ENCODE data around the gene IGFALS.
"Not testable (repeated sequence)": the region's sequence is repeated elsewhere in the genome, so short reads cannot be mapped to it uniquely, and the experiment has no call there.

IGFALS gene

GRCh38 chr16:1810106-1810505, 16.6 kb upstream of the IGFALS start:
- intact Hi-C loops (cut with DNase I; ENCODE audit: low total_unique reads): no loop called here
- Histone ChIP-seq H3K4me3 (no peak overlapping the region), H3K27ac (no peak overlapping the region), H3K4me1 (no peaks in the 10 kb centered on the region), H3K27me3 (no peaks in the 10 kb centered on the region), H3K36me3 (peaks cover 35 to 76% (median 62%) of the 10 kb centered on the region in 3 donors), H3K9me3 (no peaks in the 10 kb centered on the region)
- no peak for DNase-seq
- no peak for TF ChIP-seq CTCF (IDR thresholded peaks at IDR 0.05)

GRCh38 chr16:1809281-1809801, 15.8 kb upstream of the IGFALS start:
- H3K4me1 ChIP-seq: no peaks in the 10 kb centered on the region
- H3K9me3 ChIP-seq: no peaks in the 10 kb centered on the region
- no peak for TF ChIP-seq CTCF (IDR thresholded peaks at IDR 0.05)
- peaks cover 35 to 72% (median 60%) of the 10 kb centered on the region in 3 donors for H3K36me3 ChIP-seq
- no peak for DNase-seq
- intact Hi-C loops (cut with DNase I; ENCODE audit: low total_unique reads): no loop called here
- no peak overlapping the region for H3K4me3 ChIP-seq
- H3K27me3 ChIP-seq: no peaks in the 10 kb centered on the region
- H3K27ac ChIP-seq: no peak overlapping the region

- no peaks in the 10 kb centered on the region for H3K9me3 ChIP-seq
- intact Hi-C loops (cut with DNase I; ENCODE audit: low total_unique reads): no loop called here
- H3K36me3 ChIP-seq: peaks cover 35 to 66% (median 54%) of the 10 kb centered on the region in 3 donors
- no peak for DNase-seq
- no peak overlapping the region for H3K4me3 ChIP-seq
- TF ChIP-seq CTCF (IDR thresholded peaks at IDR 0.05): no peak
- H3K27ac ChIP-seq: no peak overlapping the region
- no peaks in the 10 kb centered on the region for H3K4me1 ChIP-seq
- no peaks in the 10 kb centered on the region for H3K27me3 ChIP-seq
These were observed 15.2 kb upstream of the IGFALS start for GRCh38 chr16:1808691-1809090.

GRCh38 chr16:1807626-1808025, 14.1 kb upstream of the IGFALS start:
- Histone ChIP-seq H3K9me3 (no peaks in the 10 kb centered on the region), H3K27ac (no peak overlapping the region), H3K4me3 (no peak overlapping the region), H3K27me3 (no peaks in the 10 kb centered on the region), H3K4me1 (no peaks in the 10 kb centered on the region), H3K36me3 (peaks cover 35 to 56% (median 52%) of the 10 kb centered on the region in 3 donors)
- intact Hi-C loops (cut with DNase I; ENCODE audit: low total_unique reads): no loop called here
- DNase-seq: no peak
- TF ChIP-seq CTCF (IDR thresholded peaks at IDR 0.05): no peak

- Histone ChIP-seq H3K4me1 (no peaks in the 10 kb centered on the region), H3K36me3 (peaks cover 0 to 8% (median 0%) of the 10 kb centered on the region in 3 donors), H3K27me3 (no peaks in the 10 kb centered on the region), H3K4me3 (no peak overlapping the region), H3K27ac (no peak overlapping the region), H3K9me3 (peaks cover 0 to 5% (median 0%) of the 10 kb centered on the region in 3 donors)
- intact Hi-C loops (cut with DNase I; ENCODE audit: low total_unique reads): no loop called here
- TF ChIP-seq CTCF (IDR thresholded peaks at IDR 0.05): no peak
- no peak for DNase-seq
These were observed 7.2 kb upstream of the IGFALS start for GRCh38 chr16:1800701-1801100.

GRCh38 chr16:1799263-1799662, 5.8 kb upstream of the IGFALS start:
- H3K4me3 ChIP-seq; H3K9me3 ChIP-seq; H3K27me3 ChIP-seq; DNase-seq; H3K27ac ChIP-seq; H3K36me3 ChIP-seq; H3K4me1 ChIP-seq; intact Hi-C loops (cut with DNase I; ENCODE audit: low total_unique reads): not testable (repeated sequence)

Measured in tibial artery (tissue), 4 donors.